GM06990 (cell line): ENCODE data around the gene ZNF148.

Experiments used
- DNase-seq: peaks from one replicate; pipeline ENCODE4 v3.0.0-alpha.2; 2011; ENCODE audit not compliant: insufficient read length; ENCODE audit errors: extremely low read depth
- H3K27me3 ChIP-seq: replicated peaks from 2 replicates; pipeline ENCODE4 v1.6.0; 2011; ENCODE audit warnings: low read length; ENCODE audit not compliant: control insufficient read depth, insufficient read depth
- H3K36me3 ChIP-seq: 2 replicates; pipeline ENCODE4 v1.5.1; 2011; ENCODE audit warnings: low read length; ENCODE audit not compliant: control insufficient read depth, insufficient read depth
- H3K4me3 ChIP-seq: replicated peaks from 2 replicates; pipeline ENCODE4 v1.5.1; 2011; ENCODE audit warnings: low read depth, mild to moderate bottlenecking, control low read depth, low read length
- CTCF ChIP-seq: IDR thresholded peaks from 2 replicates; pipeline ENCODE4 v1.5.1; 2011; ENCODE audit warnings: low read length, control low read depth, mild to moderate bottlenecking, inconsistent platforms; ENCODE audit not compliant: insufficient read depth, poor library complexity, severe bottlenecking

ZNF148 gene

GRCh38 chr3:125310623-125311081 lies 64.5 kb downstream of the ZNF148 start:
- Histone ChIP-seq H3K27me3 (no peaks in the 10 kb centered on the region), H3K4me3 (peak overlapping the region; percentile 49), H3K36me3 (peaks cover 5% of the 10 kb centered on the region; the same call in 1 of the 2 replicates)
- TF ChIP-seq CTCF = no peak
- peak; percentile 41 for DNase-seq

GRCh38 chr3:125309476-125309875 lies 65.6 kb downstream of the ZNF148 start:
- Histone ChIP-seq H3K4me3 (no peak overlapping the region), H3K27me3 (no peaks in the 10 kb centered on the region), H3K36me3 (peaks cover 5% of the 10 kb centered on the region; the same call in 1 of the 2 replicates)
- no peak for DNase-seq
- TF ChIP-seq CTCF = no peak

- TF ChIP-seq CTCF = no peak
- Histone ChIP-seq H3K27me3 (no peaks in the 10 kb centered on the region), H3K36me3 (no peaks in the 10 kb centered on the region; the same call in 1 of the 2 replicates), H3K4me3 (no peak overlapping the region)
- DNase-seq = no peak
These were observed 68.5 kb downstream of the ZNF148 start for GRCh38 chr3:125306620-125307019.

- TF ChIP-seq CTCF = no peak
- DNase-seq = no peak
- no peak overlapping the region for H3K4me3 ChIP-seq
These were observed 72.2 kb downstream of the ZNF148 start for GRCh38 chr3:125302932-125303331.

GRCh38 chr3:125300416-125300815 lies 74.7 kb downstream of the ZNF148 start:
- Histone ChIP-seq H3K36me3 (no peaks in the 10 kb centered on the region; the same call in 1 of the 2 replicates), H3K4me3 (no peak overlapping the region), H3K27me3 (no peaks in the 10 kb centered on the region)
- DNase-seq = no peak
- no peak for TF ChIP-seq CTCF

More at GRCh38 chr3:125302932-125303331, 72.2 kb downstream of the ZNF148 start:
- H3K27me3 ChIP-seq = no peaks in the 10 kb centered on the region
- H3K36me3 ChIP-seq = no peaks in the 10 kb centered on the region; the same call in 1 of the 2 replicates

GRCh38 chr3:125294411-125294810 lies 80.7 kb downstream of the ZNF148 start:
- no peak for TF ChIP-seq CTCF

More at GRCh38 chr3:125294411-125294810, 80.7 kb downstream of the ZNF148 start:
- H3K27me3 ChIP-seq = no peaks in the 10 kb centered on the region
- no peak for DNase-seq
- H3K36me3 ChIP-seq = no peaks in the 10 kb centered on the region
- H3K4me3 ChIP-seq = no peak overlapping the region
